ENCODE measurements around the gene ENKUR.

ENKUR gene, protein sequence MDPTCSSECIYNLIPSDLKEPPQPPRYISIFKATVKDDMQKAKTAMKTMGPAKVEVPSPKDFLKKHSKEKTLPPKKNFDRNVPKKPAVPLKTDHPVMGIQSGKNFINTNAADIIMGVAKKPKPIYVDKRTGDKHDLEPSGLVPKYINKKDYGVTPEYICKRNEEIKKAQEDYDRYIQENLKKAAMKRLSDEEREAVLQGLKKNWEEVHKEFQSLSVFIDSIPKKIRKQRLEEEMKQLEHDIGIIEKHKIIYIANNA

DNA sequence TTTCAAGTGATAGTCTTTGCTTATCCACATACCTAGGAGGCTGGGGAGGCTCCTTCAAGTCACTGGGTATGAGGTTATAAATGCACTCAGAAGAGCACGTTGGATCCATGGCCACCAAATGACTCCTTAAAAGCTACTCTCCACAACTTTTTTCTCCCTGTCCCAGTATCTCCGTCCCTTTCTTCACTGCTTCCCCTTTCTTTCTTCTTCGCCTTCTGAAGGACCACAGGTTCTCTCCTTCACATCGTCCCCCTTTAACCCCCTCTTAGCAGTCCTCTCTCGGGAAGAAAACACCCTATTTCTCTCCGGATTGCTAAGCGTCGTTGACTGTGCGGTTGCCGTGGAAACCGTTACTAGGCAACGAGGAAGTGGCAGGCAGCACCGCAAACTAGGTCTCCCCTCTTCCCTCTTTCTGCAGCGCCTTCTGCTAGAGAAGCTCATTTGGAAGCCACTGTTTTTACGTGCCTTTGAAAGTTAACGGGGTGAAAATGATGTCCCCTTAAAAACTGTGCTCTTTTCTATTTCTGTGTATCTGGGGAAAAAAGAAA is at the start of gene ENKUR:
Gene ENKUR, minus strand, starts transcription at position 331 of the 548 bp plus-strand sequence. Its CDS starts 222 bp downstream, at position 109.
- no peak for TF ChIP-seq POLR2A (IDR thresholded peaks at IDR 0.05; ENCODE audit: low read length)
- no peak for TF ChIP-seq GATA1 (IDR thresholded peaks at IDR 0.05; ENCODE audit: low read depth, low read length)
- peak; percentile 93 to 94 for DNase-seq

DNA sequence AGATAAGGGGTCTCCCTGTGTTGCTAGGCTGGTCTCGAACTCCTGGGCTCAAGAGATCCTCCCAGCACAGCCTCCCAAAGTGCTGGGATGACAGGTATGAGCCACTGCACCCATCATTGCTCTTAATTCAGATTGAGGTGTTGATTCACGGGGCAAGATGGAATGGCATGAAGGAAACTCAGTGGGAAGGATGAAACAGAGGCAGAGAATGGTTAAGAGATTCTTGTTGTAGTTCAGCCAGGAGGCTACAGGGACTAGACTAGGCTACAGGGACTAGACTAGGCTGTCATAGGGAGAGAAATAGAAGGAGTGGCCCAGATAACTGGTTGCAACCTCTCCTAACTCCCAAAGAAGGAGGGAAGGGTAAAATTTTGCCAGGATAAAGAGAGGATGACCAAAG is 48.4 kb upstream of the ENKUR start:
- no peak for DNase-seq
- TF ChIP-seq GATA1 (IDR thresholded peaks at IDR 0.05; ENCODE audit: low read depth, low read length): no peak

DNA sequence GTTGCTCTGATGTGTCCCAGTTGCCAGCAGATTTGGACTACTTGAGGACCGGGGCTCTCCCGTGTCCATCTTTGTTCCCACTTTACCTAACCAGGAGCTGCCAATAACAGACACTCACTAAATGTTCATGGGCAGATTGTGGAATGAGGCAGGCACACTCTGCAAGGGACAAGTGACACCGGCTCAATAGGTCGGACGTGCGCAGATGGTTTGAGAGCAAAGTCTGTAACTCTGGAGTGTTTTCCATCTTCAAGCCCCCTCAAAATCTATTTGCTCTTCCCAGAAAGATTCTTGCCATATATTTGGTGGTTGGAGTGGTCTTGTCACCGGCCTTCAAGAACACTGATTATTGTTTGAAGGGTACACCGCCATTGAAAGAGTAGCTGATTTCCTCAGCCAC is 47.7 kb upstream of the ENKUR start:
- TF ChIP-seq GATA1 (IDR thresholded peaks at IDR 0.05; ENCODE audit: low read depth, low read length) (no peak), POLR2A (IDR thresholded peaks at IDR 0.05; ENCODE audit: low read length) (no peak)

DNA sequence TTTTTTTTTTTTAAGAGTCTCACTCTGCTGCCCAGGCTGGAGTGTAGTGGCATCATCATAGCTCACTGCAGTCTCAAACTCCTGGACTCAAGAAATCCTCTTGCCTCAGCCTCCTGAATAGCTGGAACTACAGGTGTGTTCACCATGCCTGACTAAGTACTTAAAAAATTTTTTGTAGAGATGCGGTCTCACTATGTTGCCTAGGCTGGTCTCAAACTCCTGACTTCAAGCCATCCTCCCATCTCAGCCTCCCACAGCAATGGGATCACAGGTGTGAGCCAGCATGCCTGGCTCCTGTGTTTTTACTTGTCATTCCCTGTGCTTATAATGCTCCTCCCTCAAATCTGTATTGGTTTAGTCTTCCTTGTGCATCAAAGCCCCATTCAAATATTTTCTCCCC is 47.2 kb upstream of the ENKUR start:
- TF ChIP-seq GATA1 (IDR thresholded peaks at IDR 0.05; ENCODE audit: low read depth, low read length) (no peak), POLR2A (IDR thresholded peaks at IDR 0.05; ENCODE audit: low read length) (no peak)
- no peak for DNase-seq

More for the DNA sequence above, 47.7 kb upstream of the ENKUR start:
- DNase-seq: no peak

DNA sequence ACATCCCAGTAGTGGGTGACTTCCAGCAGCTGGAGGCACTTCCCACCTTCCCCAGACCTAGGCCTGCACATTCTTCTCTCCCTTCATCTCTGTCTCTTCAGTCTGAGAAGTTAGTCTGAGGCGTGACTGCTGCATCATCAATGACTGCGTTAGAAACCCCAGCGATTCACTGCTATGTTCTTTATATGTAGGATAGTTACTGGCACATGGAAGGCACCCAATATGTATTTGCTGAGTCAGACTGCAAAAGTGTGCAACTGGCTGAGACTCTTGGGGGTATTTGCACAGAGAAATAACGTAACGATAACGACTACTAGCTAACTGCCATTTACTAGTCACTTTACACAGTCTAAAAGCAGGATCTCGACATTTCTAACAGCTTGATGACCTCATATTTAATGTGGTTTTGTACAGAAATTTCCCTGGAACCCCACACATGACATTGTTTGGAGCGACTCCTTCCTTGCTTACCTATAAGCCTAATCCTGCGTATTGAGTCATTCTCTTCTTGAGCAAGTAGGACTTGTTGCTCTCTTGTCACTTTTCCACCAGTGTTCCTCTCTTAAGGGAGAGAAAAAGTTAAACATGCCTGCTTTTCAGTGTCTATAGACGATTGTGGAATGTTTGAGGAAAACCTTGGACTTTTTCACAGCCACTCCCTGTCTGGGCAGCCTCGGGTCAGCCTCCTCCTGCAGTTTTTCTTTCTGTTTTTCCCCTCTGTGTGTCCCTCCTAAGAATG is 45.9 kb upstream of the ENKUR start:
- TF ChIP-seq GATA1 (IDR thresholded peaks at IDR 0.05; ENCODE audit: low read depth, low read length) (no peak), POLR2A (IDR thresholded peaks at IDR 0.05; ENCODE audit: low read length) (peak; percentile 17)
- peak in 1 of 2 experiments; percentile 12 for DNase-seq

DNA sequence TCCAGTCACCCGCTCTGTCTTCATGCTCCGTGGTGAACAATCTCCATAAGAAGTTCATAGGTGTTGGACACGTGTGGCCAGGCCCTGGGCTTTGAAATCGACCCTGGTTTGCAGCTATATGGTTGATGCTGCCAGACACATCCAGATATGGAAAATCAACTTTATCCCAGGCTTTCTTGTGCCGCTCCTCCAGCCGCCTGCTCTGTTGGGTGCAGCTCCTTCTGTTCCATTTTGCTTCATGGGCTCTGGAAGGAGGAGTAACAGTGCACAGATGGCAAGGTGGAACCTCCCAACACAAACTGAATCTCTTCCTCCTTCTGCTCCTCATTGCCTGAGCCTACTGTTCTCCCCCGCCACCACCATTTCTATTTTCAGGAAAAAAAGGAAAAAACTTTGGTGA is 45.2 kb upstream of the ENKUR start:
- no peak for DNase-seq
- no peak for TF ChIP-seq POLR2A (IDR thresholded peaks at IDR 0.05; ENCODE audit: low read length)
- no peak for TF ChIP-seq GATA1 (IDR thresholded peaks at IDR 0.05; ENCODE audit: low read depth, low read length)

DNA sequence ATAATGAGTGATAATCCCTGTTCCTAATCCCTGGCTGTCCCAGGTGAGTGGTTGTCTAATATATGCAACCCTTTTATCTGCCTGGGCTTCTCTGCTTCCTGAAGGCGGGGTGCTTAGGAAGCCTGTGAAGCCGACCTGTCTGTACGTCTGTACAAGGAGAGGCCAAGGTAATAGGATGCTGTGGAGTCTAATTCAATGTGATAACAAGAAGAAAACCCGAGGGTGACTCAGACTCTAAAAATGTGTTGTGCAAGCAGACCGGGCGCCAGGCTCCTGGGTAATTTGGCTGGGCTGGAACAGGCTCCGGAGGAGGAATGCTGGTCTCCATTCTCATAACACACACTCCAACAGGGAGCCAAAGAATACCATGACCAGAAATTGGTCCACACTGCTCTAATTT is 44.0 kb upstream of the ENKUR start:
- TF ChIP-seq POLR2A (IDR thresholded peaks at IDR 0.05; ENCODE audit: low read length) (no peak), GATA1 (IDR thresholded peaks at IDR 0.05; ENCODE audit: low read depth, low read length) (no peak)
- no peak for DNase-seq

DNA sequence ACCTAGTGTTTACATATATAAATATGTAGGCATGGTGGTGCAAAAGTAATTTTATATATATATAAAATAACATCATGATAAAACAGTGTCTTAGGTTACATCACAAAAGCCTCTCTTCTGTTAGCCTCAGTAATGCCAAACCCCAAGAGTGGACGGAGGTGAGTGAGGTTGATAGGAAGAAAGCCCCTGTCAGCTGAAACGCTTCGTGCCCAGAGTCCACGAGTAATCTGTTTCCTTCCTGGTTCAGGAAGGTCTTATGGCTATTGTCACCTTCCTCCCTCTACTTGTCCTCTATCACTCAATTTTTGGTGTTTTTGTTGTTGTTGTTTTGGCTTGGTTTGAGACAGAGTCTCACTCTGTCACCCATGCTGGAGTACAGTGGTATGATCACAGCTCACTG is 41.9 kb upstream of the ENKUR start:
- no peak for DNase-seq
- TF ChIP-seq GATA1 (IDR thresholded peaks at IDR 0.05; ENCODE audit: low read depth, low read length): no peak

DNA sequence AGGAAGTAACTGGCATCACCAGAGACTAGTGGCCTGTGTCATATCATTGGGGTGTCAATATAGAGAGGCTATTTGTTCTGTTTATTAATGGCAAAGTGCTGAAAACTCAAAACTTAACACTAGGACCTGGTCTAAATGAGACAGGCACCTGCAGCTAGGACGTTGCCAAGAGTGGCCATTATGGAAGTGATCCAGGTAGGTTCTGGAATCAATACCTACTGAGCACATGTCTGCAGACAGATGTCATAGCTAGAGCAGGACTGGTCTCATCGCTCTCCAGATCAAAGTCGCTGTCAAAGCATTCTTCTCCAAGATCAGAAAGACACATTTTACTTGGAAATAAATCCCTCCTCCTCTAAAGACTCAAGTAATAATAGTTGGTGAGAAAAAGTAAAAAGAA is 40.8 kb upstream of the ENKUR start:
- DNase-seq: no peak
- no peak for TF ChIP-seq GATA1 (IDR thresholded peaks at IDR 0.05; ENCODE audit: low read depth, low read length)
- no peak for TF ChIP-seq POLR2A (IDR thresholded peaks at IDR 0.05; ENCODE audit: low read length)

DNA sequence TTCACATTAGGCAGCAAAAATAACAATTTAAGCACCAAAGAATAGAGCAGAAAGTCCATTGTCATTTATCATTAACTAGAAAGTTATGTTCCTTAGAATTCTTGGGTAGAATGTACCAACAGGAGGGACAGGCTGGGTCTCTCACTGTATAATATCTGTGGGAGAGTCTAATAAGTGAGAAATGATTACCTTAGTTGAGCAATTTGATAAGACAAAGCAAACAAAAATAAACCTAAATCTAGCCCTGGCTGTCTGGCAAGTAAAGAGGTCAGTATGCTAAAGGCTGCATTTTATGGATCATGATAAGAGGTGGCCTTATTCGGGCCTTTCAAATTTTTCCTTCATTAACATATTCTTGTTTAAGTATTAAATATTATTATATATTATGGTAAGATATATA is 36.1 kb upstream of the ENKUR start:
- DNase-seq: no peak
- no peak for TF ChIP-seq POLR2A (IDR thresholded peaks at IDR 0.05; ENCODE audit: low read length)
- no peak for TF ChIP-seq GATA1 (IDR thresholded peaks at IDR 0.05; ENCODE audit: low read depth, low read length)

DNA sequence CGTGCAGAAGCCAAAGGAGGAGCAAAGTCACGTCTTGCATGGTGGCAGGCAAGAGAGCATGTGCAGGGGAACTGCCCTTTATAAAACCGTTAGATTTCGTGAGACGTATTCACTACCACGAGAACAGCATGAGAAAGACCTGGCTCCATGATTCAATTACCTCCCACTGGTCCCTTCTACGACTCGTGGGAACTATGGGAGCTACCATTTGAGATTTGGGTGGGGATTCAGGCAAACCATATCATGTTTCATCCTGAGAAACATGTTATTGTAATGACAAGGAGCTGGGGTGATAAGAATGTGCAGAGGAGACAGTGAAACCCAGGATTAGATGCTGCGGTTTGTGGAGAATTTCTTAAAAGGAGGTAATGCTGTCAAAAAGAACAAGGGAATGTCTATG is 34.4 kb upstream of the ENKUR start:
- no peak for DNase-seq
- no peak for TF ChIP-seq GATA1 (IDR thresholded peaks at IDR 0.05; ENCODE audit: low read depth, low read length)
- TF ChIP-seq POLR2A (IDR thresholded peaks at IDR 0.05; ENCODE audit: low read length): no peak

DNA sequence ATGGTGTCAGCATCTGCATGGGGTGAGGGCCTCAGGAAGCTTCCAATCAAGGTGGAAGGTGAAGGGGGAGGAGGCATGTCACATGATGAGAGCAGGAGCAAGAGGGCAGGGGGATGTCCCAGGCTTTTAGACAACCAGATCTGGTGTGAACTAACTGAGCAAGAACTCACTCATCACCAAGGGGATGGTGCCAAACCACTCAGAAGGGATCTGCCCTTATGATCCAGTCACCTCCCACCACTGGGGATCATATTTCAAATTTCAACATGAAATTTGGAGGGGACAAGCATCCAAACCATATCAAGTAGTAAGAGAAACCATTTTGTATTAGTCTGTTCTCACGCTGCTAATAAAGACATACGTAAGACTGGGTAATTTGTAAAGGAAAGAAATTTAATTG is 34.0 kb upstream of the ENKUR start:
- DNase-seq: no peak
- no peak for TF ChIP-seq GATA1 (IDR thresholded peaks at IDR 0.05; ENCODE audit: low read depth, low read length)

DNA sequence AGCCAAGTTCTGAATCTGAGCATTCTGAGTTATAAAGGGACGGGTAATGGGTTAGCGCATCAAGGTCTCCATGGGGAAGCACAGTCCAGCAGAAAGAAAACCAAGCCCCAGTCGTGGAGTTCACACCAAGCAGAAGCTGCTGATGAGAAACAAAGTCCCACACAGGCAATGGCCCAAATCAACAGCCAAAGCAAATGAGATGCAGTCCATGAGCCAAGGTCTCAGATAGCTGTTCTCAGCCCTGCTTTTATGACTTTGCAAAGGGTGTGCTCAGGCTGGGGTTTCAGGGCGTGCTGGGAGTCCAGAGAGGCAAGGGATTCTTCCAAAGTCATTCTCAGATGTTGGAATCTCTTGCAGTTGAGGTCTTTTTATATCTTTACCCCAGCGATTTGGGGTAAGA is 32.5 kb upstream of the ENKUR start:
- DNase-seq: no peak
- TF ChIP-seq POLR2A (IDR thresholded peaks at IDR 0.05; ENCODE audit: low read length) (no peak), GATA1 (IDR thresholded peaks at IDR 0.05; ENCODE audit: low read depth, low read length) (no peak)

DNA sequence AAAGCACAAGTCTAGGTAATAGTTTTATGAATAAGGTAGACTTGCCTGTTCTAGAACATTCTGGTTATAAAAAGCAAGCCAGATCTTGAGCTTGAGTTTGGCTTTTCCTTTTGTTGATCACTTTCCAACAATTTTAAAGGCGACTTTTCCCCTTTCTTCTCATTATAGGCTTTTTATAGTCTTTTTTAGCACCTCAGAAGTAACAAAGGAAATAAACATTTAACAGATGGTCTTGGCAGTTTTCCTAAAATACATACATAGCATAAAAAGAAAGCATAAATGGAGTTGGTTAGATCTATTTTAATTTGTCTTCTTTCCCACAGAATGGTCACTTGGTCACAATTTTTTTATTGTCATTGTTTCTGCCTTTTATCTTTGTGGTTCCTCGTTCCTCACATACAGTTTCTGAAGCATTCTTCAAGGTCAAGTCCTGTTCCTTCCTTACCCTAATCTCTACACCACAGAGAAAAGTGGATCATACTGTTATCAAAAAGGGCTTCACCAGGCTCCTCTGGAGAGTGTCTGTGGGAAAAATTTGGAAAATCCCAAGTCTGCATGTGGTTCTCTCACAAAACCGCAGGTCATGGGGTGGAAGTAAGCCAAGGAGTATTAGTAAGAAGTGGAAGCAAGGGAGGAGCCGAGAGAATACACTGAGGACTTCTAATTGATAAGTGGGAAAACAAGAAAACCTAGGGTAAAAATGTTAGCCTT is 31.8 kb upstream of the ENKUR start:
- TF ChIP-seq GATA1 (IDR thresholded peaks at IDR 0.05; ENCODE audit: low read depth, low read length) (no peak), POLR2A (IDR thresholded peaks at IDR 0.05; ENCODE audit: low read length) (no peak)
- no peak for DNase-seq
